Renal cortical epithelial cell (primary cell): Measurements from ENCODE around the gene EPHA1. TPM values are rescaled to one million over a fixed set of nuclear protein-coding genes. Genes with fewer than 3 reads are reported as not detected.
"Not testable (repeated sequence)": the region's sequence is repeated elsewhere in the genome, so short reads cannot be mapped to it uniquely, and the experiment has no call there.

Source experiments
- DNase-seq: peaks from one replicate; pipeline ENCODE4 v3.0.0-alpha.2; 2011; ENCODE audit warnings: low read depth
- total RNA-seq: library from RNA; depleted of rRNA; stranded (reverse); fragments of >200 nt; gene quantifications from 2 replicates; pipeline ENCODE4 v1.2.3, GENCODE V29; 2014

EPHA1 gene
- total RNA-seq, 1 donor from 2014 or later, result 4.8 TPM

DNA sequence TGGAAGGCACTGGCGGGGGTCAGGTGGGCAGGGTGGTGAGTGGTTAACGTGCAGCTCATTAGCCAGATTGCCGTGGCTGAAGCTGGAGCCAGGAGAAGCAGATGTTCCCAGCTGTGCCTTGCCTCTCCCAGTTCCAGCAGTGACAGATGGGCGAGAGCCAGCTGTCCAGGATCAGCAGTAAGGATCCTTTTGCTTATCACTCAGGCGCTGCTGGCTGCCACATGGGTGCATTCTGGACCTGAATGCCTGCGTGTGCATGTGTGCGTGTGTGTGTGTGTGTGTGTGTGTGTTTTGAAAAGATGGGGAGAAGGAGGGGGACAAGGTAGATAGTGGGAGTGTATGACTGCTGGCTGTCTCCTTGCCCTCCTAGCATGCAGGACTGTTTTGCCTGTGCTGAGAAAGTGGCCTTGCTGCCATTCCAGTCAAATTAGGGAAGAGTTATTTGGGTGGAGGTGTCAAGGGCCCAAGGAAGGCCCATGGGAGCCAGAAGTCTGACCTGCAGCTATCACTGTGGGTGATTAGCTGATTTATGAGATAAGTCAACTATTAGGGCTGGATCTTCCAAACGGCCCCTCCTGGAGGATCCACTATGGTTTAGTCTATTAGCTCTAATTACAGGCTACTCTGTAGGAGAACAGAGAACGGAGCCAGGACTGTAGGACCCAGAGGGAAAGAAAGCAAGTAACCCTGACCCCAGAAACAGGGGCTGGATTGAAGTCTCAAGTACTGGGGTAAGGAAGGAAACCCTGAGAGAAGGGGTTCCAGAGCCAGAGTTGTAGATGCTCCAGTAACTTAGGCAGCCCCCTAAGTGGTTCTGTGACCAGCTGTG lies 3.3 kb downstream of the EPHA1 start:
- DNase-seq, result no peak

DNA sequence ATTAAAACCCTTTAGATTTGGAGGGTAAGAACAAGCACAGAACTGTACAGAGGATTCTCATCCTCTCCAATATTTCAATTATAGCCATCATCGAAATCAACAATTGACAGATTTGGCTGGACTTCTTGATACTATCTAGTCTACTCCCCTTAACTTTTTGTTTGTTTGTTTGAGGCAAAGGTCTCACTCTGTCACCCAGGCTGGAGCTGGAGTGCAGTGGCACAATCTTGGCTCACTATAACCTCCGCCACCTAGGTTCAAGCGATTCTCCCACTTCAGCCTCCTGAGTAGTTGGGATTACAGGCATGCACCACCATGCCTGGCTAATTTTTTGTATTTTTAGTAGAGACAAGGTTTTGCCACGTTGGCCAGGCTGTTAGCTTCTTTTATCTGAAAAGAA lies 6.4 kb downstream of the EPHA1 start:
- not testable (repeated sequence) for DNase-seq

DNA sequence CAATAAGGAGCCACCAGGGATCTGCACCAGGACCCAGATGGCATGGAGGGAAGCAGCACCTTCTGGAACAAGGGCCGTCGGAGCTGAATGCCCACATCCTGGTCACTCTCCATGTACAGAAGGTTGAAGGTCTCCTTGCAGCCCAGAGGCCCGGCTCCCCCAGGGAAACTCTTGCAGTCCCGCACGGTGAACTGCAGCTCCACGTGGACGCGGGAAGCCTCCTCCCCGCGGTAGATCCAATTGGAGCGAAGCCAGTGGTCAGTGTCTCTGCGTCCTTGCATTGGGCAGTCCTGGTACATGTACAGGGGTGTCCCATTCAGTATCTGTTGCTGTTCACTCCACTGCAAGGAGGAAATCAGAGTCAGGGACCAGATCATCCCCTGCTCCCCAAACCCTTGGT lies 7.4 kb downstream of the EPHA1 start:
- no peak for DNase-seq

DNA sequence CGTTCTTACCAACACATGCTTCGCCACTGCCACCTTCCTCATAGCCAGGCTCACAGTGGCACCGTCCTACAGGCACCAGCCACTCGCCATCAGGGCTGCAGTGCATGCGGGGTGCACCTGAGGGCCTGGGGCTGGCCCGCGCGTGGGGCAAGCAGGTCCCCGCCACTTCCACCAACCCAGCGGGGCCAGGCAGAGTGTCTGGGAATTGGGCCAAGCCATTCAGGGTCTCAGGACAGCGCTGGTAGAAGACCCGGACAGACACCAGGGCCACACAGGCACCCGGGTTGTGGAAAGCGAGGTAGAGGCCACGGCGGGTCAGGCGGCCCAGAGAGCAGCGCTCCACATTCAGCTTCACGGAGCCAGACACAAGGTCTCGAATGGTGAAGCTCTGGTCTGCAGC lies 9.0 kb downstream of the EPHA1 start:
- DNase-seq, result no peak

DNA sequence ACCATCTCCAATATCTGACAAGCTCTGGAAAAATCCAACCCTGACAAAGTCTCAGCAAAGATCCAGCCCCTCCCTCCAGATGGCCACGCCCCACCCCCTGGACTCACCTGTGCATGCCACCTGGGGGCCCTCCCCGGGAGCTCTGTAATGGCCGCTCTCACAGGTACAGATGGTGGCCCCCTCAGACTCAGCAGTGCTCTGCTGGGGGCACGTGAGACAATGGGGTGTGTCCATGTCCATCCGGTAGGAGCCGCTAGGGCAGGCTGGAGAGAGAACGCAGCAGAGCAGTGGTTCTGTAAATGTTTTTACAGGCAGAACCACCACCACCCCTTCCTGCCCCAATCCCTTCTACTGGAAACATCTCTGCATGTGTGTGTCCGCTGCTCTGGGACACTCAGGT lies 9.5 kb downstream of the EPHA1 start:
- no peak for DNase-seq

DNA sequence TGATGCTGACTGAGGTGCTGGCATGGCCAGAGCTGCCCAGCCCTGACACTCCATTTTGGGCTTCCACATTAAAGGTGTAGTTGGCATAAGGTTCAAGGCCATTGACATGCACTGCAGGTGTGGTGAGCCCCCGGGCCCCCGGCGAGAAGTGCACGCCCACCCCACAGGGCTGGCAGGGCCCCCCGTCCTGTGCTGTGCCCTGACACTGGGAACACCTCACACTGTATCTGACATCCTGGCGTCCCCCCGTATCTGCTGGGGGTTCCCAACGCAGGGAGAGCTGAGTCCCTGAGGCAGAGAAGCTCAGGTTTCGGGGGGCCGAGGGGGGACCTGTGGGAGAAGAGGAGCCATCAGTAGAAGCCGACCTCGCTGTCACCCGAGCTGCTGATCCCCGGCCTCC lies 10.0 kb downstream of the EPHA1 start:
- no peak for DNase-seq

DNA sequence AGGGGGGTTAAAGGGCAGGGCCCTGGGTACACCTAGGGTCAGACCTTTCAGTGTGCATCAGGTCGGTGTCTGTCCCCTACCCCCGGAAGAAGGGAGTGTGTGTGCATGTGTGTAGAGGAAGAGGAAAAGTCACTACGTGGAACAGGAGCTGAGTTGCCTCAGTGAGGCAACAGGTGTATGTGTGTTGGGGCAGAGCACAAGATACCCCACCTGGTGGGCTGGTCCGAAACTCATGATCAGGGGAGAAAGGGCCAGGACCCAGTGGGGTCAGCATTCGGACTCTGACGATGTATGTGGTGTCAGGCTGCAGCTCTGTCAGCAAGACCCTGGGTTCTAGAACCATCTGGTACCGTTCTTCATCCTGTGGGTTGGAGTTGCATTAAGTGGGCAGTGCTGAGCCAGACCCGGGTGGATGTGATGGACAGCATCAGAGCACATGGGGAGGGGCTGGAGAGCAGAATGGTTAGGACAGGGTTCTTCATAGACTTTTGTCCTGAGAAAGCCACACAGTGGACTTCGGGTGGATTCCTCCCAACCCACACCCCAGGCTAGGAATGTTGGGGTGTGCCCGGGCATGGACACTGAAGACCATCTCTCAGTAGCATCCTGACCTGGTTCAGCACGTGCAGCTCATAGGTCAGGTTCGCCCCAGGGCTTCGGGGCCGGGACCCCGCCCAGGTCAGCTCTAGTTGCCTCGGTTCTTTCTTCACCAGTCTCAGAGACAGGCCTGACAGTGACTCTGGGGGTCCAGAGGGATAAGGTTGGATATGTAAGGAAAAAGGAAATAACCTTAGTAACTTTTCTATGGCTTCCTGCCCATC lies 10.7 kb downstream of the EPHA1 start:
- DNase-seq, result no peak

DNA sequence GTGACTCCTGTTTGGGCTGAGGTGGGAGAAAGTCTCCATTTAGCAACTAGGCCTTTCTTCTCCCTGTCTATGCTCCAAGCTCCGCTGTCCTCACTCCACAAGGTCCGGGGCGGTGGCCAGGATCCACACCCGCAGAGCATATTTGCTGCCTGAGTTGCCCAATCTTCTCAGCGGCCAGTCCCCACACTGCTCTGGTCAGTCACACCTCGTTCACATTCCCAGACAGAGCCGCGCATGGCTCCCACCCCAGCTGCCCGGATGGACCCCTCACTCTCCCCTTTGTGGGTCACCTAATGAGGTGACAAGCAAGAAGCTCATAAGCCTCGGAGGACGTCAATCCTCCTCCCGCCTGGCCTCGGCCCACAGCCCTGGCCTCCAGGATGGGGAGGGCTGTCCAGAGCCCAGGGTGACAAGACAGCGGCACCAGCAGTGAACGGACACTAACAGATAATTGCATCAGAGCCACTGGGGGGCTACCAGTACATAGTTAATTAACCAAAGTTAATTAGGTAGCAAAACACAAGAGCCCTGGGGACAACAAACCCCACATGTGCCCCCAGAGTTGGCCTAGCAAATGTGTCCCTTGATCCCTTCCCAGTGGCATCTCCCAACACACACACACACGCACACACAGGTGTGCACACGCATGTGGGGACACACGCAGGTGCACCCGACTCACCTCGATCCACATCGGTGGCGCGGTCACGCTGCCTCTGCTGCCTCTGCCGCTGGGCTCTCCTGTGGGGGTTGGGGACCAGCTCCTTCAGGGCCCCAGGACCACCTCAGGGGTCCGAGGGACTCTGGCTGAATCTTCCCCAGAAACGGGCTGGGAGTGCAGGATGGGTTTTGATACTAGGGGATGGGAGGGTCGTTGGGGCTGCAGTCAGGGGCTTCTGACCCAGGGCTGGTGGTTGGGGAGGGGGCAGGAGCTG lies 11.8 kb downstream of the EPHA1 start:
- no peak for DNase-seq

DNA sequence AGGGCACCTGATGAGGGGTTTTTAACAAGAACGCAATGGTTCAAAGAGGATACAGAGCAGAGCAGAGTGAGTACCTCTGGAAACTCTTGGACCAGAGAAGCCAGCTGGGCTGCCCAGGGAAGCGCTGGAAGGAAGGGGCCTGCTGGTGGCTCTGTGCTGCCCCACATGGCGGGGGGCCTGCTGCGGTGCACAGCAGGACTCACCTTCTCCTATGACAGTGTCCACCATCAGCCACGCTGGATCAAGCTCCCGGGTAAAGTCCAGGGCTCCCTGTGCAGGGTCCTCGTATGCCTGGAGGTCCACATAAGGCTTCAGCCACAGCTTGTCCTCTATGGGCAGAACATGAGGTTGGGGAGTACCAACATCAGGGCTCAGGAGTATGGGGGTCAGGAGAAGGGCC lies 12.5 kb downstream of the EPHA1 start:
- DNase-seq, result no peak

DNA sequence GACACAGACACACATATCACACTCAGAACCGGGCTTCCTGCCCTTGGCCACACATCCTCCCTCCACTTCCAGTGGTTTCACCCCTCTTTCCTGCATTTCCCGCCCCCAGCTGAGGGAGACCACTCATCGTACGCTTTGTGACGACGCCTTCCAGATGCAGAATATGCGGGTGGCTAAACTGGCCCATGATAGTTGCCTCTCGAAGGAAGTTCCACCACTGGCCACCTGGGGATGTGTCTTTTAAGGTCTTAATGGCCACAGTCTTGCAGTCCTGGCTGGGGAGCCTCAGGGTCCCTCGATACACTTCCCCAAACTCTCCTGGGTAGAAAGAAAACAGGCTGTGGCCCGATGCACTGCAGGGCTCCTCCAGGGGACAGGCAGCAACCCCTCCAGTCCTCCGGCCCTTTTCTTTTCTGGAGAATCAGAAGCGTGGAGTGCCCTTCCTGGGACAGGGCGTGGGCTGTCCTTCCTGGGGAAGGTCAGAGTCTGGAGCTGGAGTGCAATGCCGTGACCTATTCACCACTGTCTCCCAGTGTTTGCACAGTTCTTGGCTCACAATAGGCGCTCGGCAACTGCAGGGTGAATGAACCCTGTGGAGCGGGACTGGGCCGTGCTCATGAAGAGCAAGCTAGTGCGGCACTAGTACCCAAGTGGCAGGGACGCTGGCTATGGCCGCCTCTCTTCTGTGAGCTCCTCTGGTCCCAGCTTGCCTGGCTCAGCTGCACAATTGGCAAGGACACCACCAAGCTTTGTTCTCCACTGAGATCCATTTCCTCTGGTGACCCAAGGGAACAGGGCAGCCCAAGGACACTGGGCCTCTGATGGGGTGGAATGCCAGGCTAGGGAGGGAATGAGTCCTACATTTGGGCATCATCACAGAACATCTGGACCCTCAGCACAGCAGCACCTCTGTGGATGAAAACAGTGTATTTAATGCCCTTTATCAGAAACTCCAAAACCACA lies 13.2 kb downstream of the EPHA1 start:
- no peak for DNase-seq

DNA sequence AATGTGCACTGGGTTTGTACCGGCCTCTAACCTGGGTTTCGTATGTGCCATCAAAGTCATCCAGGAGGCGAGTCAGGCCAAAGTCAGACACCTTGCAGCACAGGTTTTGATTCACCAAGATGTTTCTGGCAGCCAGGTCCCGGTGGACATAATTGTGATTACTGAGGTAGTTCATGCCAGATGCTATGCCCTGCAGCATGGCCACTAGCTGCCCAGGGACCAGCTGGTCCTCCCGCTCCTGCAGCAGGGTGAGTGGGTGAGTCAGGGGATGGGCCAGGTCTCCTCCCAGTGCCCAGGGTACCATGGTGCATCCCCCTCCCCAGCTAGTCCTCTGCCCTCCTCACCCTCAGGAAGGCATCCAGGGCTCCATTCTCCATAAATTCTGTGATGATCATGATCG lies 13.9 kb downstream of the EPHA1 start:
- no peak for DNase-seq

DNA sequence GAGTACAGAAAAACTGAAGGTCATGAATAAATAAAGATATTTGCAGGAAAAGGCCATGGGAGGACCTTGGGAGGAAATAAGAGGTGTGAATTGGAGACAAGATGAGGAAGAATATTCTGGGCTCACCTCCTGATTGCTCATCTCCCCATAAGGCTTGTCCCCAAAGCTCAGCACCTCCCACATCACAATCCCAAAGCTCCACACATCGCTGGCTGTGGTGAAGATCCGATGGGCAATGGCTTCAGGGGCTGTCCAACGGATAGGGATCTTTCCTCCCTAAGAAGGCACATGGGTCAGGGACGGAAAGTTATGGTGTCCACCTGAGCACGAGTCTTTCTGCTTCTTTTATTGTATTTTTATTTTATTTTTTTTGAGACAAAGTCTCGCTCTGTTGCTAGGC lies 14.6 kb downstream of the EPHA1 start:
- DNase-seq, result no peak

DNA sequence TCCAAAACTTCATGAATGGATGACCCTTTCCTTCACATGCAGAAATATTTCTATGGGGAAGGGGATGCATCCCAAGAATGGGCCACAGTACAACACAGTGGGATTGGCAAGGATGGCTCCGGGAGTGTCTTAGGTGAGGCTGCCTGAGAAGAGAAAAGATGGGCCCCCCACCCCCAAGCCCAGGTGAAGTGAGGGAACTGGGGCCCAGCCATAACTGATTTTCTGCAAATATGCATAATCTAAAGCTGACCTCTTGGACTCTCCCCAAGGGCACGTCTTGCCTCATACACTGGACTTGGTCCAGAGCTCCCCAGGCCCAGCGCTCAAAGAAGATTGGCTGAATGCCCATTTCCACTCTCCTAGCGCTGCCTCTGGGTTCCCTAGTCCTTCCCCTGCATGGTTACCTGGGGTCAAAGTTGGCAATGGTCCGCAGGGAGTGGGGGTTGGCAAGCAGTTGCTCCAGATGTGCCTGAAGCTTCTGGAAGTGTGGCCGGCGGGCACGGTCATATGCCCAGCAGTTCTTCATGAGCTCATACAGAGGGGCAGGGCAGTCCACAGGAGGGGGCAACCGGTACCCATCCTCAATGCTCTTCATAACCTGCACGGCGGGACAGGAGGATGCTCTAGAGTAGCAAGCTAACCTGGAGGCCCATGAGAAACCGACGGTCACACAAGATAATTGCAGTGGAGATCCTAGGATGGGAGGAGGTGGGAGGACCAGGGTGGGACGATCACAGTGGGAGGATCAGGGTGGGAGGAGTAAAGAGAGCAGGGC lies 15.2 kb downstream of the EPHA1 start:
- DNase-seq, result no peak

DNA sequence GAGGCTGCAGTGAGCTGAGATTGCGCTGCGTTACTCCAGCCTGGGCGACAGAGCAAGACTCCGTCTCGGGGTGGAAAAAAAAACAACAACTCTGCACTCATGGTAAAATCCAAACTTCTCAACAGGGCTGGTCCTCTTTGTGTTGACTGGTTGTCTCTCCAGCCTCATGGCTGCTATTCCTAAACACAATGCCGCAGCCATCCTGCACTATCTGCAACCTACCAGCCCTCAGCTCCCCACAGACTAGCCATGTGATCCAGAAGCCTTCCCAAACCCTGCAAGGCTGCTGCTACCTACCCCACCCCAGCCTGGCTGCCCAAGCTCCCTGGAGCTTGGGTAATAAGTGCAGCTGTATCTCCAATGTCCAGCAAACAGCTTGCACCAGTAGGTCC lies 15.8 kb downstream of the EPHA1 start:
- no peak for DNase-seq

DNA sequence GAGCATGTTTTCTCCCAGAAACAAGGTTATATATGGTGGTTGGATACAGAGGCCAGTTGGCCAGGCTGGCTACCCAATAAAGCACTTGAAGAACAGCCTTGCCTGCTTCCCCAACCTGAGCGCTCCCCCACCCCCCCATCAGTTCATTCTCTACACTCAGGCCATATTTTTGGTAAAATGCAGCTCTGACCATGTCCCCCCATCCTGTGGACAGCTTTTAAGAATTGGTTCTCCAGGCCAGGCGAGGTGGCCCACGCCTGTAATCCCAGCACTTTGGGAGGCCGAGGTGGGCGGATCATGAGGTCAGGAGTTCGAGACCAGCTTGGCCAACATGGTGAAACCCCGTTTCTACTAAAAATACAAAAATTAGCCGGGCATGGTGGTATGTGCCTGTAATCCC lies 16.2 kb downstream of the EPHA1 start:
- DNase-seq, result not testable (repeated sequence)

DNA sequence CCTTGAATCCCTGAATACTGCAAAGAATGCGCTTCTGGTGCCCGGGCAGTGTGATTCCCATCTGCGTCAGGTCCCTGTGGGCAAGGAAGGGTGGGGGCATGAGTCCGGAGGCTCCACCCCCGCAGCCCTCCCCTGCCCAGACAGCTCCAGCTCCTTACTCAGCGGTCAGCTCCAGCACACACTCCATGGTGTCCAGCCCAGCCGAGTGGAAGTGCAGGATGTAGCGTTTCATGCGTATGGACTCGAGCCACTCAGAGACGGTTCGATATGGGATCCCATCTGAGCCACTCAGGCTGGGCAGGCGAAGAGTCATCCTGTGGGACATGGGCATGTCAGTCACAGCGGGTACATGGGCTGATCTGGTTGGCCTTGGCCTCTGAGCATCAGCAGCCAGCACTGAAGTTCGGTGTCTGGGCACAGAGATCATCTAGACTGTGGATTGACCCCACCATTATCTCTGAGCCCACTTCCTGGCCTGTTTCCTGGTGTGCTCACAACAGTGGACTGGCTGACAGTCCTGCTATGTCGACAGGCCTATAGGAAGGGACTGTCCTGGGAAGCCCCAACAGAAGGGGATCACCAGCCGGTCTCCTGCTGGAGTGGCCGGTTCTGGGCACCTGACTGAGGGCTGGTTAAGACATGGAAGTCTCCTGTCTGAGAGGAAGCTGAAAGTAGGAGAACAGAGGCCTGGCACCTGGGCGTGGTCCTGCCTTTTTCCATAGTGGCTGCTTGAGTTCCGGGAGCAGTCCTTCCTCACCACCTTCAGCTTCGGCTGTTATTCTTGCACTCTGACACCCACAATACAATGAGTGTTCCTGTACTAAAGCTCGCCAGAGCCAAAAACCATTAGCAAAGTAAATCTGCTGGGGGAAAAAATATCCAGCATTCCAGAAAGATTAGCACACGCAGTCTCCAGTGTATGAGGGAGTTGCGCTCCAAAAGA lies 16.9 kb downstream of the EPHA1 start:
- DNase-seq, result peak; percentile 64

DNA sequence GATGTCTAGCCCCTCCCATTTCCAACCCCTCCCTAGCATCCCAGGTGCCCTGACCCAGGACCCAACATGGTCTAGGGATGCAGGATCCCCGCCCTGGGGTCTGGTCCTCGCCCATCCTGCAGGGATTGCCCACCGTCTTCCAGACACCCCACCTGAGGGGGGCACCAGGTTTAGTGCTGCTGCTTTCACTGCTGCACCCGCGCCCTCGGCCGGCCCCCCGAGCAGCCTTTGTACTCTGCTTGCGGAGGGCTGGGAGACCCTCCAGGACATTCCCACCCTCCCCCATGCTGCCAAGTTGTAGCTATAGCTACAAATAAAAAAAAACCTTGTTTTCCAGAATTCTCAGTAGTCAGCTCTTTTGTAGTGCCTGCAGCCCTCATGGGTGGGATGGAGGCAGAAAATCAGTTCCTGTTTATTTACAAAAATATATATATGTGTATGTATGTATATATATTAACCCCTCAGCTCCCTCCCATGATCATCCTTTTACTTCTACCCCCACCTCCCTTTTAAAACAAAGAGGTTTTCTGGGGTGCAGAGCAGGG lies 17.8 kb downstream of the EPHA1 start:
- DNase-seq, result no peak

DNA sequence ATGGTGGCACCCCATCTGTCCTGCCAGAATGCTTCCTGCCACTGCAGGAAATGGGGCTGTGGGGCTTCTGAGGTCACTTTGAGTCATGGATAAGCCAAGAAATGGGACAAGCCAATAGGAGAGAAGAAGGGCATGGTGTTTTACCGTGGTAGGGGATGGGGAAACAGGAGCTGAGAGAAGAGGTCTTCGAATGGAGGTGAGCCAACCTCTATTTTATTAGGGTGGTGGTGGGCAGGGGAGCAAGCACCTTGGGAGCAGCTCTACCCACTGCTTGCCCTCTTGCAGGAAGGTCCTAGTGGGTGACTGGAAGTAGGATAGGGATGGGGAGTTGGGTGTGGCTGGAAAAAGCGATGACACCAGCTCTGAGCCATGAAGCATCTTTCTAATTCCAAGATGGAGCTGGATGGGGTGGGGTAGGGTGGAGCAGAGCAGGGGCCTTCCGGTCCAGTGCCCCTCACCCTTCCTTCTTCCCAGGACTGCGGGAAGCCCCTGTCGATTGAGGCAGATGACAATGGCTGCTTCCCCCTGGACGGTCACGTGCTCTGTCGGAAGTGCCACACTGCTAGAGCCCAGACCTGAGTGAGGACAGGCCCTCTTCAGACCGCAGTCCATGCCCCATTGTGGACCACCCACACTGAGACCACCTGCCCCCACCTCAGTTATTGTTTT lies 18.4 kb downstream of the EPHA1 start:
- DNase-seq, result no peak
